ENCODE results near the gene UBE2C.

UBE2C gene

GRCh38 chr20:45859916-45860315, 47.5 kb downstream of the UBE2C start:
- no peak for DNase-seq (ENCODE audit: low read depth)

DNA sequence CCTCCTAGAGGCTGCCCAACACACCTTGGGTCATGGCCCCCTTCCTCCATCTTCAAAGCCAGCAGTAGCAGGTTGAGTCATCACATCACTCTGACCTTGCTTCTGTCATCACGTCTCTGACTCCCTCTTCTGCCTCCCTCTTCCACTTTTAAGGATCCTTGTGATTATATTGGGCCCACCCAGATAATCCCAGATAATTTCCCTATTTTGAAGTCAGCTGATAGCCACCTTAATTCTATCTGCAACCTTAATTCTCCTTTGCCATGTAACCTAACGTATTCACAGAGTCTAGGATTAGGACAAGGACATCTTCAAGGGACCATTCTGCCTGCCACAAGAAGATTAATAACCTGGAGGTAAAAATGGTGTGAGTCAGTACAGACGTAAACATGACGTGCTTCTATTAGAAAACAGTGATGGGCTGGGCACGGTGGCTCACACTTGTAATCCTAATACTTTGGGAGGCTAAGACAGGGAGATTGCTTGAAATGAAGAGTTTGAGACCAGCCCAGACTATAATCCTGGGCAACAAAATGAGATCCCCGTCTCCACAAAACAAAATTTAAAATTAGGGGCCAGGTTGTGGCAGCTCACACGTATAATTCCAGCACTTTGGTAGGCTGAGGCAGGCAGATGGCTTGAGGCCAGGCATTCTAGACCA, 48.2 kb downstream of the UBE2C start:
- DNase-seq (ENCODE audit: low read depth), result no peak

- no peak for DNase-seq (ENCODE audit: low read depth)
Observed at GRCh38 chr20:45861221-45862075, 49.0 kb downstream of the UBE2C start.

DNA sequence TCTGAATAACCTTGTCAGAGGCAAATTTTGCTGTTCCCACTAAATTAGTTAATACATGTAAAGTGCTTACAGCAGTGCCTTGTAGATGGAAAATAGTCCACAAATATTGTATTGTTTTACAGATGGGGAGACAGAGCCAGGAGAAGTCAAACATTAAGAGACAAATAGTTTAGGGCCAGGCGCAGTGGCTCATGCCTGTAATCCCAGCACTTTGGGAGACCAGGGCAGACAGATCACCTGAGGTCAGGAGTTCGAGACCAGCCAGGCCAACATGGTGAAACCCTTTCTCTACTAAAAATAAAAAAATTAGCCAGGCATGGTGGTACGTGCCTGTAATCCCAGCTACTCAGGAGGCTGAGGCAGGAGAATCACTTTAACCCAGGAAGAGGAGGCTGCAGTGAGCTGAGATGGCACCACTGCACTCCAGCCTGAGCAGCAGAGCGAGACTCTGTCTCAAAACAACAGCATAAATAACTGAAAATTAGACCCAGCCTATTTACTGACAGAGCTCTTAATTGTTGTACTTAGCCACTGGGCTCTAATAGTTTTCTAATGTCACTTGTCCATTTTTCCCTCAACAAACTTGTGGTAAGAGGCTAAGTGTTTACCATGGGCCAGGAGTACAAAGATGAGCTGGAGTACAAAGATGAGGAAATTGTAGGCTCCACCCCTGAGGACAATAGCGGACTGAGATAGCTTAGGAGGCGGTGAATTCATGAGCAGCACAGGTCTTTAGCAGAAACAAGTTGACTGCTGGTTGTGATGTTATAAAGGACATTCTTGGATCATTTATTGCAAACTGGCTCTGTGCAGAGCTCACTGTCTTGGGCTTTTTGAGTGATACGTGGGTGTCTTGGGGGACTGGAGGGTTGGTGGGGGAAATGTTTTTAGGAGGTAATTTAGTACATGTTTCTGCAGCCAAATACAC, 51.4 kb downstream of the UBE2C start:
- DNase-seq (ENCODE audit: low read depth), result no peak

DNA sequence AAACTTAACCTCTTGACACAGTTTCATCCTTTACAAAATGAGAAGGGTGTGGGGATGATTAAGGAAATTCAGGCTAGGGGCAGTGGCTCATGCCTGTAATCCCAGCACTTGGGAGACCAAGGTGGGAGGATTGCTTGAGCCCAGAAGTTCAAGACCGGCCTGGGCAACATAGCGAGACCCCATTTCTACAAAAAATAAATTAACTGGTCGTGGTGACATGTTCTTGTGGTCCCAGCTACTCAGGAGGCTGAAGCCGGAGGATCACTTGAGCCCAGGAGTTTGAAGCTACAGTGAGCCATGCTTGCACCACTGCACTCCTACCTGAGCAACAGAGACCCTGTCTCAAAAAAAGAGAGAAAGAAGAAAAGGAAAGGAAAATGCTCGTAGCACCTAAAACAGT, 54.0 kb downstream of the UBE2C start:
- no peak for DNase-seq (ENCODE audit: low read depth)
